Measurements from ENCODE around the gene GARIN3.
A peak's percentile ranks its signal among the peaks of the same experiment; 100 is the strongest.

Gene GARIN3

DNA sequence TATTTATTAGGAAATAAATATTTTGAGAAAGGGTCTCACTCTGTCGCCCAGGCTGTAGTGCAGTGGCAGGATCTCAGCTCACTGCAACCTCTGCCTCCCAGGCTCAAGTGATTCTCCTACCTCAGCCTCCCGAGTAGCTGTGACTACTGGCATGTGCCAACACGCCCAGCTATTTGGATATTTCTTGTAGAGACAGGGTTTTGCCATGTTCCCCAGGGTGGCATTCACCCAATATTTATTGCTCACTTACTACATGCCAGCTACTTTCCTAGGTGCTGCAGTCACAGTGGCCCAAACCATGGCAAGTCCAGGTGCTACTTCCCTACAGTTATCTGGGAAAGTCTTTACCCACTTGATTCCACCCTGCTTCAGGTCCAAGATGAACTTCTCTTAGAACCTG lies 15.1 kb downstream of the GARIN3 start:
- no peak for DNase-seq (ENCODE audit: low read depth in 1 of 2, low spot score in 1 of 2)

DNA sequence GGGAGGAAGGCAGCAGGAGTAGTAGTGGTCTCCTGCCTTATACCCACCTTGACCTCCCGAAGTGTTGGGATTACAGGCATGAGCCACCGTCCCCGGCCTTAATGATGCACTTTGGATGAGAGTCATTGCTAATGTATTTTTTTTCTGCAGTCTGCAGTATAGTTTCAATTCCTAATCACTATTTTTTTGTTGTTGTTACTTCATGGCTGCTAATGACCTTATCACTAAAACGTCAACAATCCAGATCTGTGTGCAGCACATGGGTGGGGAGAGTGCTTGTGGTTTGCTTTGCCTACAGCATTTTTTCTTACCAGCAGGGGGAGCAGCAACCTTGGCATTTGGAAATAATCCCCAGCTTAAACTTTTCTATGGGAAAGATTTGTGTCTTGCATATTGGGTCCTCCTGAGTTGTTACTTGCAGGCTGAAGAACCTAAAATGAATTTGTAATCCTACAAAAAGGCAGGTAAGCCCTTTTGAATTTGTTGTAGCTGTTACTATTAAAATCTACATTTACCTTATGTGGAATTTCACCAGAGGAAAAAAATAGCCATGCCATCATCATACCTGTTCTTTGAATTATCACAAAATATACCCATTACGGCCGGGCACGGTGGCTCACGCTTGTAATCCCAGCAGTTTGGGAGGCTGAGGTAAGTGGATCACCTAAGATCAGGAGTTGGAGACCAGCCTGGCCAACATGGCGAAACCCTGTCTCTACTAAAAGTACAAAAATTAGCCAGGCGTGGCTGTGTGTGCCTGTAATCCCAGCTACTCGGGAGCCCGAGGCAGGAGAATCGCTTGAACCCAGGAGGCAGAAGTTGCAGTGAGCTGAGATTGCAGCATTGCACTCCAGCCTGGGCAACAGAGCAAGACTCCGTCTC lies 17.1 kb downstream of the GARIN3 start:
- peak; percentile 46 to 60 for DNase-seq (ENCODE audit: low read depth in 1 of 2, low spot score in 1 of 2)

GRCh38 chr5:157143127-157143971 lies 22.7 kb downstream of the GARIN3 start:
- peak in 1 of 2 donors; percentile 36 for DNase-seq (ENCODE audit: low read depth in 1 of 2, low spot score in 1 of 2)

- DNase-seq (ENCODE audit: low read depth in 1 of 2, low spot score in 1 of 2): peak; percentile 70 to 86
Observed at GRCh38 chr5:157142317-157143126, 23.5 kb downstream of the GARIN3 start, which contains the start of gene MED7. MED7 (minus strand) TSS chr5:157142865; CDS start chr5:157139431, 3,434 bp downstream.

DNA sequence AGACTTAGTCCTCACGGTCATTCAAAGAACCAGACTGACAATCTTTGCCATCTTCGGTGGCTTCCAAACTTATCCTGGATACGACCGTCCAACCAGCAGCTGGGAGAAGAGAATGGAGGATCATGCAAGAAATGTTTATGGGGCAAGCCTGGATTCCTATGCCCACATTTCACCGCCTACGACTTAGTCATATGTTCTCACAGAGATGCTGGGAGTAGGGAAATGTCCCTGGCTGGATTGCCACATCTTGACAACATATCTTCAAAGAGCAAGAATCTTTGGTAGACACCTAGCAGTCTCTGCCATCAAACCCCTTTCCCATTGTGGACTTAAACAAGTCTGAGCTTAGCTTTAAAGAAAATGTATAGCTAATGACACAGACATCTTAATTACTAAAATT lies 28.4 kb downstream of the GARIN3 start:
- DNase-seq (ENCODE audit: low read depth in 1 of 2, low spot score in 1 of 2): no peak

GRCh38 chr5:157132281-157132612 lies 33.8 kb downstream of the GARIN3 start:
- DNase-seq (ENCODE audit: low read depth in 1 of 2, low spot score in 1 of 2): no peak

GRCh38 chr5:157130925-157131324 lies 35.1 kb downstream of the GARIN3 start:
- DNase-seq (ENCODE audit: low read depth in 1 of 2, low spot score in 1 of 2): no peak

- DNase-seq (ENCODE audit: low read depth in 1 of 2, low spot score in 1 of 2): no peak
Observed at GRCh38 chr5:157121709-157122108, 44.4 kb downstream of the GARIN3 start.

GRCh38 chr5:157120102-157120501 lies 46.0 kb downstream of the GARIN3 start:
- DNase-seq (ENCODE audit: low read depth in 1 of 2, low spot score in 1 of 2): no peak

GRCh38 chr5:157116483-157116954 lies 49.5 kb downstream of the GARIN3 start:
- DNase-seq (ENCODE audit: low read depth in 1 of 2, low spot score in 1 of 2): no peak

DNA sequence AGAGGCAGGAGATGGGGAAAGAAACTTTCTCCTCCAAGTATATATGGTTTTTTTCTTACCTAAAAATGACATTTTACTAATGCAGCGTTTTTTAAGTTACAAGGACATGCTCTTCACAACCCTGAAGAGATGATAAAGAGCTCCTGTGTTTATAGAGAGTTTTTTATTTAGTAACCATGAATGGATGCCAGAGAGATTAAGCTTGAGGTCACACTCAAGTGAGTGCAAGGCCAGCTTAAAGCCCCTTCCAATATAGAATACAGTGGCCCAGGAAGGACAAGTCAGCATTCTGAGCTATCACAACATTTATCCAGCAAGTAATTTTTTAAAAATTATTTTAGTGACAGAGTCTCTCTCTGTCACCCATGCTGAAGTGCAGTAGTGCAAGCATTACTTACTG lies 50.6 kb downstream of the GARIN3 start:
- no peak for DNase-seq (ENCODE audit: low read depth in 1 of 2, low spot score in 1 of 2)

DNA sequence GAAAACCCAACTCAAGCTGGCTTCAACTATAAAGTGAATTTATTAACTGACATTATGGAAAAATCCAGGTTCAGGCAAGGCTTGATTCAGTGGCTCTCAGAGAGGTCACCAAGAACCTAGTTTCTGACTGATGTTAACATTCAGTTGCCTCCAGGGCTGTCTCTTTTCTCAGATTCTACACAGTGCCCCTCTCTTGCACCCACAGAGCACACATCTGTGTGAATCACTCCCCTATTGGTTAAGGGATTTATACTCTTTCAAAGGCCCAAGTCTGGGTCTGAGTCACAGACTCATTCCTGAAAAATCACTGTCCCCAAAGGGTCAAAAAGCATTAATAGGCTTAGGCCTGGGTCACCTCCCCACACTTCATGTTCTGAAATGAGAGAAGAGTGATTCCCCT lies 51.1 kb downstream of the GARIN3 start:
- DNase-seq (ENCODE audit: low read depth in 1 of 2, low spot score in 1 of 2): no peak

GRCh38 chr5:157113002-157113401 lies 53.1 kb downstream of the GARIN3 start:
- no peak for DNase-seq (ENCODE audit: low read depth in 1 of 2, low spot score in 1 of 2)

All from activated T-helper 1 cell treated with anti-CD3 and anti-CD28 coated beads, Interleukin-2, amount 50 U/mL, for 16 hours (primary cell).